GM23338 (cell line): ENCODE data around the gene IPO7. TPM values are rescaled to one million over a fixed set of nuclear protein-coding genes. Genes with fewer than 3 reads are reported as not detected.
A peak's percentile ranks its signal among the peaks of the same experiment; 100 is the strongest.
"Not testable (repeated sequence)": the region's sequence is repeated elsewhere in the genome, so short reads cannot be mapped to it uniquely, and the experiment has no call there.

ENCODE experiments used
- ATAC-seq: fragments of 200-7000 bp; cut with Tn5 transposase; 3 replicates; pipeline ENCODE4 v1.9.1; 2020
- DNase-seq: peaks from one replicate; pipeline ENCODE4 v3.0.0-alpha.2; 2015; ENCODE audit warnings: low spot score
- H2AFZ ChIP-seq: fragments of 200-600 bp; sonication (generic); 2 replicates; pipeline ENCODE4 v1.8.0; 2016; ENCODE audit warnings: antibody characterized with exemption, mild to moderate bottlenecking, moderate library complexity
- H3F3A ChIP-seq: fragments of 200-600 bp; sonication (generic); replicated peaks from 2 replicates; pipeline ENCODE4 v1.8.0; 2017; ENCODE audit warnings: antibody characterized with exemption, mixed run types, low read depth
- H3K27ac ChIP-seq: fragments of 200-600 bp; sonication (generic); 2 replicates; pipeline ENCODE4 v1.6.1; 2016; ENCODE audit warnings: low read depth
- H3K27me3 ChIP-seq: fragments of 200-600 bp; sonication (generic); 2 replicates; pipeline ENCODE4 v1.8.0; 2016; ENCODE audit warnings: mild to moderate bottlenecking, mixed run types, moderate library complexity; ENCODE audit not compliant: insufficient read depth
- H3K36me3 ChIP-seq: fragments of 200-600 bp; sonication (generic); 2 replicates; pipeline ENCODE4 v1.8.0; 2016; ENCODE audit warnings: mild to moderate bottlenecking; ENCODE audit not compliant: insufficient read depth
- H3K4me1 ChIP-seq: fragments of 200-600 bp; sonication (generic); 2 replicates; pipeline ENCODE4 v1.8.0; 2016; ENCODE audit warnings: mild to moderate bottlenecking, moderate library complexity; ENCODE audit not compliant: insufficient read depth
- H3K4me2 ChIP-seq: fragments of 200-600 bp; sonication (generic); 2 replicates; pipeline ENCODE4 v1.7.1; 2017; ENCODE audit warnings: mixed run types
- H3K4me3 ChIP-seq: fragments of 200-600 bp; sonication (generic); 2 replicates; pipeline ENCODE4 v1.6.1; 2016; ENCODE audit warnings: mixed run types
- H3K79me2 ChIP-seq: fragments of 200-600 bp; sonication (generic); replicated peaks from 2 replicates; pipeline ENCODE4 v1.8.0; 2017; ENCODE audit warnings: mild to moderate bottlenecking; ENCODE audit not compliant: insufficient read depth
- H3K9me2 ChIP-seq: fragments of 200-600 bp; sonication (generic); 2 replicates; pipeline ENCODE4 v1.8.0; 2017; ENCODE audit not compliant: insufficient read depth
- H4K20me1 ChIP-seq: fragments of 200-600 bp; sonication (generic); replicated peaks from 2 replicates; pipeline ENCODE4 v1.8.0; 2017; ENCODE audit warnings: mild to moderate bottlenecking; ENCODE audit not compliant: insufficient read depth
- H3K27ac Mint-ChIP-seq: 2 replicates; pipeline ENCODE4 v1.8.0; 2020; ENCODE audit warnings: inconsistent platforms, mild to moderate bottlenecking, moderate library complexity, mixed read lengths
- H3K27me3 Mint-ChIP-seq: 3 replicates; pipeline ENCODE4 v1.8.0; 2022; ENCODE audit warnings: low read depth, mild to moderate bottlenecking, moderate library complexity, mixed read lengths, inconsistent platforms; ENCODE audit not compliant: insufficient read depth, poor library complexity
- H3K36me3 Mint-ChIP-seq: 3 replicates; pipeline ENCODE4 v1.8.0; 2021; ENCODE audit warnings: low read depth, mild to moderate bottlenecking, inconsistent platforms, moderate library complexity, mixed read lengths
- H3K4me1 Mint-ChIP-seq: 3 replicates; pipeline ENCODE4 v1.8.0; 2020; ENCODE audit warnings: mild to moderate bottlenecking, inconsistent platforms, mixed read lengths
- H3K4me3 Mint-ChIP-seq: 3 replicates; pipeline ENCODE4 v1.8.0; 2021; ENCODE audit warnings: moderate library complexity, mild to moderate bottlenecking, inconsistent platforms, mixed read lengths
- H3K9me3 Mint-ChIP-seq: 3 replicates; pipeline ENCODE4 v1.8.0; 2020; ENCODE audit warnings: moderate library complexity, mild to moderate bottlenecking, inconsistent platforms, mixed read lengths
- CREB1 ChIP-seq: fragments of 250-450 bp; sonication (Bioruptor Pico); IDR thresholded peaks from 2 replicates; pipeline ENCODE4 v1.5.0; 2020; ENCODE audit warnings: low read depth, mild to moderate bottlenecking, moderate library complexity
- CTCF ChIP-seq, 2 experiments: fragments of 200-600 bp in 1 of 2; sonication (generic) in 1 of 2; conservative IDR thresholded peaks; 2 replicates each; pipeline versions ENCODE4 v1.5.1 to v1.6.1; 2016 to 2017; ENCODE audit warnings: antibody characterized with exemption in 2 of 2, low read depth in 2 of 2, mild to moderate bottlenecking in 2 of 2, moderate library complexity in 1 of 2
- EZH2 ChIP-seq: fragments of 200-600 bp; sonication (generic); IDR thresholded peaks from one replicate; pipeline ENCODE4 v1.8.0; 2017; ENCODE audit warnings: antibody characterized with exemption, mild to moderate bottlenecking, low read depth; ENCODE audit not compliant: unreplicated experiment
- JUNB ChIP-seq: IDR thresholded peaks from one replicate; pipeline ENCODE4 v1.6.1; 2016; ENCODE audit warnings: antibody characterized with exemption; ENCODE audit not compliant: unreplicated experiment
- NANOG ChIP-seq: IDR thresholded peaks from 2 replicates; pipeline ENCODE4 v1.6.1; 2016; ENCODE audit warnings: antibody characterized with exemption, borderline replicate concordance
- STAT1 ChIP-seq: IDR thresholded peaks from one replicate; pipeline ENCODE4 v1.6.1; 2016; ENCODE audit warnings: antibody characterized with exemption; ENCODE audit not compliant: unreplicated experiment
- ZNF114 ChIP-seq: fragments of 250-450 bp; sonication (Bioruptor Pico); IDR thresholded peaks from 2 replicates; pipeline ENCODE4 v1.5.0; 2020; ENCODE audit warnings: mild to moderate bottlenecking, moderate library complexity
- ZNF331 ChIP-seq: fragments of 250-450 bp; sonication (Bioruptor Pico); IDR thresholded peaks from 2 replicates; pipeline ENCODE4 v1.5.0; 2020; ENCODE audit warnings: low read depth, mild to moderate bottlenecking, moderate library complexity
- ZNF462 ChIP-seq: fragments of 250-450 bp; sonication (Bioruptor Pico); IDR thresholded peaks from 2 replicates; pipeline ENCODE4 v1.5.0; 2020; ENCODE audit warnings: mild to moderate bottlenecking, moderate library complexity
- polyA plus RNA-seq: library from polyadenylated mRNA; unstranded; fragments of >200 nt; fragmentation: Nextera tagmentation; extraction: Ambion mirVana; gene quantifications from 2 replicates; pipeline ENCODE4 v1.2.1, GENCODE V29; 2016
- total RNA-seq: library from RNA; depleted of rRNA; stranded (reverse); fragments of >200 nt; shearing (Covaris generic); gene quantifications from 2 replicates; pipeline ENCODE4 v1.2.3, GENCODE V29; 2014

The IPO7 gene
- total and polyA plus RNA-seq, 2 experiments from 2014 or later: 56.1 to 271 TPM

- Mint-ChIP-seq H3K36me3 (no peaks in the 10 kb centered on the region), H3K27ac (no peak overlapping the region), H3K4me3 (no peak overlapping the region), H3K9me3 (no peaks in the 10 kb centered on the region), H3K4me1 (peaks cover 19% of the 10 kb centered on the region), H3K27me3 (peaks cover 3% of the 10 kb centered on the region)
- H3F3A ChIP-seq: no peaks in the 10 kb centered on the region
- H3K4me3 ChIP-seq: no peak overlapping the region
- H3K4me2 ChIP-seq: peak overlapping the region; percentile 25; the same call in 1 of the 2 replicates
- peak overlapping the region; percentile 70 for H2AFZ ChIP-seq
- no peaks in the 10 kb centered on the region for H3K79me2 ChIP-seq
- peaks cover 16% of the 10 kb centered on the region for H3K4me1 ChIP-seq
- no peak for TF ChIP-seq EZH2
- TF ChIP-seq CTCF (conservative IDR thresholded peaks at IDR 0.05; ENCODE audit: low read depth in 2 of 2): no peak
- no peak for TF ChIP-seq STAT1
- TF ChIP-seq ZNF114 (CRISPR knock-in tag): no peak
- TF ChIP-seq ZNF462 (CRISPR knock-in tag): no peak
- TF ChIP-seq JUNB: no peak
- TF ChIP-seq CREB1: no peak
- TF ChIP-seq ZNF331: no peak
- TF ChIP-seq NANOG: no peak
- ATAC-seq (peak; percentile 77), DNase-seq (peak; percentile 33)
- no peaks in the 10 kb centered on the region for H3K27me3 ChIP-seq
- no peaks in the 10 kb centered on the region for H3K36me3 ChIP-seq
- no peaks in the 10 kb centered on the region for H4K20me1 ChIP-seq
- H3K9me2 ChIP-seq: no peaks in the 10 kb centered on the region
- H3K27ac ChIP-seq: no peak overlapping the region
Measured at GRCh38 chr11:9347100-9347499, 37.4 kb upstream of the IPO7 start.

DNA sequence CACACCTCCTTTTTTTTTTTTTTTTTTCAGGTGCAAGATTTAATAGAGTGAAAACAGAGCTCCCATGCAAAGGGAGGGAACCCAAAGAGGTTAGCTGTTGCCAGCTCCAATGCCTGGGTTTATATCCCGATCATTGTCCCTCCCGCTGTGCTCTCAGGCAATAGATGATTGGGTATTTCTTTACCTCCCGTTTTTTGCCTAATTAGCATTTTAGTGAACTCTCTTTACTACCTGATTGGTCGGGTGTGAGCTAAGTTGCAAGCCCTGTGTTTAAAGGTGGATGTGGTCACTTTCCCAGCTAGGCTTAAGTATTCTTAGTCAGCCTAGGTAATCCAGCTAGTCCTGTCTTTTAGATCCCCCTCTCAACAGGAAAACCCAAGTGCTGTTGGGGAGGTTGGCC lies 36.7 kb upstream of the IPO7 start:
- not testable (repeated sequence) for H3K4me3 Mint-ChIP-seq, H3K9me3 Mint-ChIP-seq, H3K9me2 ChIP-seq, H3K27ac ChIP-seq, H3K27me3 Mint-ChIP-seq, H3F3A ChIP-seq, H3K36me3 ChIP-seq, ATAC-seq, H4K20me1 ChIP-seq, H3K27ac Mint-ChIP-seq, H3K4me3 ChIP-seq, H3K79me2 ChIP-seq, H2AFZ ChIP-seq, H3K27me3 ChIP-seq, H3K36me3 Mint-ChIP-seq
- Histone ChIP-seq H3K4me2 (peak overlapping the region; percentile 70), H3K4me1 (peaks cover 16% of the 10 kb centered on the region)
- DNase-seq: peak; percentile 16
- peaks cover 19% of the 10 kb centered on the region for H3K4me1 Mint-ChIP-seq
